DMS79 (cell line): ENCODE measurements around the gene ROR1.
A peak's percentile ranks its signal among the peaks of the same experiment; 100 is the strongest.
"Not testable (repeated sequence)": the region's sequence is repeated elsewhere in the genome, so short reads cannot be mapped to it uniquely, and the experiment has no call there.

Experiments
- DNase-seq: peaks from one replicate; lab custom pipeline; 2025; lab: John Stamatoyannopoulos, UW

The ROR1 gene

GRCh38 chr1:64187646-64188045, 413.8 kb downstream of the ROR1 start:
- DNase-seq: no peak

GRCh38 chr1:64192290-64192689, 418.5 kb downstream of the ROR1 start:
- no peak for DNase-seq

GRCh38 chr1:64194168-64195080, 420.6 kb downstream of the ROR1 start:
- DNase-seq: no peak

DNA sequence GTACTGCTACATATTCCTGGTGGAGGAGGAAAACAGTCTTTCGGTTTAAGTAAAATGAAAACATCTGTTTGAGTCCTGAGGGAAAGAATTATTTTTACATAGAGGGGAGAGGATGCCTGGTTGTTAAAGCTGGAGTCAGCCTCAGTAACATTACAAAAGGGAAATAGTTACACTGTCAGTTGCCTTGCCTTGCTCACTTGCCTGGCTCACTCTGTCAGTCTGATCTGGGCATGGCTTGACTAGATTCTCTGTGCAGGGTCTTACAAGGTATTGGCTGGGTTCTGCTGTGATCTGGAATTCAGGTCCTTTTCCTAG, 421.2 kb downstream of the ROR1 start:
- DNase-seq: no peak

GRCh38 chr1:64196074-64196870, 422.5 kb downstream of the ROR1 start:
- no peak for DNase-seq

GRCh38 chr1:64197076-64197475, 423.3 kb downstream of the ROR1 start:
- no peak for DNase-seq

GRCh38 chr1:64199154-64199553, 425.3 kb downstream of the ROR1 start:
- no peak for DNase-seq

DNA sequence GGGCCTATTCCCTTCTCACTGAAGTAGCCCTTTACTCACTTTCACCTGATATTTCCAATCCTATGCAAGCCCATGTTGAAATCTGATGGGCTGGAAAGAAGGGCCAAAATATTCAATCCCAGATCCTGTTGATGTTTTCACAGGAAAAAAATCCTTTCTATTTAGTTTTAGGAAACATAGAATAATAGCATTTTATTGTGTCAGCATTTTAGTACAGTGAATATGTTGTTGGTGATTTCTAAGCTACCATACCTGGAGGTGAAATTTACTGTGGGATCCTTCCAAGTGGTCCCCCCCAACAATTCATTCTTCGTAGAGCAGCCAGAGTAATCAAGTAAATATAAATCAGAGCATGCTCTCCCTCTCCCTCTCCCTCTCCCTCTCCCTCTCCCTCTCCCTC, 426.2 kb downstream of the ROR1 start:
- no peak for DNase-seq

- no peak for DNase-seq
Observed at GRCh38 chr1:64203420-64203819, 429.6 kb downstream of the ROR1 start, which contains the start of gene UBE2U. UBE2U (plus strand) TSS chr1:64203623; CDS start chr1:64204051, 428 bp downstream.

- no peak for DNase-seq
Observed at GRCh38 chr1:64209221-64209620, 435.4 kb downstream of the ROR1 start.

DNA sequence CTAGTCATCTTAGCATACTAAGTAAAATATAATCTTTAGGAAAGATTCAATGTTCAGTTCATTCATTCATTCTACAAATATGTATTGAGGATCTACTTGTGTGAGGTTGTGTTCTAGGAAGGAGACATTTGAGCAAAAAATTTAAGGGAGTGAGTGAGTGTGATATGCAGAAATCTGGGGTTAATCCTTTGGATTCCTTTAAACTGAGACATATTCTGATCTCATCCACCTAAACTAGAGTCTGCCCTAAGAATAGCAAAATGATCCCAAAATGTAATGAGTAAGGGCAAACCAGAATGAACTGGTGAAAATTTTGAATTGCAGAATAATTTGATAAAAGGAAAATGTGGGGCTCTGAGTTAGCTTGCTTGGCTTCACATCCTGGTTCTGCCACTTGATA, 438.2 kb downstream of the ROR1 start:
- no peak for DNase-seq

DNA sequence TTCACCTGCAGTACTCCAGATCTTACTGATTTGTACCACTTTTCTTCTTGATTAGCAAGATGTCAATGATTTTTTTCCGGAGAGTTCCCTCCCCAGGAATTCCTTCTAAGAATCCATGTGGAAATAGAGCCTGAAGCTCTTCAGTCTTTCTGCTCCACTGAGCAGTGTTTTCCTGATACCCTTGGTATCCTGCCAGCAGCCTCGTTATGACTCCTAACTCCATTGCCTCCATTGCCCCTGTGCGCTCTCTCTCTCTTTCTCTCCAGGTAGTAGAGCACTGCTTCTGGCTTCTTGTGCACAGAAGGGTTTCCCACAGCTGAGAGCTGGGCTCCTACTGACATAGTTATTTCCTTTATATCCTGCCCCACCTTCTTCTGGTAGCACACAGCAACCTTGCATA, 441.8 kb downstream of the ROR1 start:
- peak; percentile 1 for DNase-seq

- DNase-seq: no peak
Observed at GRCh38 chr1:64220241-64220640, 446.4 kb downstream of the ROR1 start.

DNA sequence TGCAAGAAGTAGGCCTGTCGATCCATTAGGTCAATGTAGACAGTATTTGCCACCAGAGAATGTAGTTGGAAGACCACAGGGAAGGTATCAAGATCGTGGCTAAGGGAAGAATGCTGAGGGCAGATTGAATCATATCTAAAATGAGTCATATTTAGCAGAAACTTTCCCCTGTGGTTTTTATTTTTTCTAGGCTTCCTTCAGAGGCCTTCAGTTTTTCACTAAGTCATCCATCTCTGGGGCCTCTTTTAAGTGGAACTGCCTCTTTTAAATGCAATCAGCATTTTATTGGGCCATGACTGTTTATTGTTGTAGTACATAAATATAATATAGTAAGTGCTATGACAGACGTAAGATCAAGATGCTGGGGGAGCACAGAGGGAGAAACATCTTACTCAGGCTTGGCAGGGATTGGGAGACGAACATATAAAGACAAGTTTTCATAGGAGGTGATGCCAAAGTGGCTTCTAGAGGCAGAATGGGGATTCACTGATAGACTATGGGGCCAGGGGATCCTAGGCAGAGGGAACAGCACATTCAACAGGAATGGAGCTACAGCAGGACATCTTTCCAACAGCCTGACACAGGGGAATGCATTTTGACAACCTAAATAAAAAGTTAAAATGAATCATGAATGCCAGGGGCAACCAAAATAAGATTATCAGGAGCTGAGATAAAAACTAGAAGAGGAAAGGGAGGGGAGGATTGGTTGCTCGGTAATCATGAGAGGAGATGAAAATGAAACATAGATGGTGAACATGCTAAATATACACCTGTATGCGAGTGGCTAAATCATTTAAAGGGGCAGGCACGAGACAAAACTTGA, 449.7 kb downstream of the ROR1 start:
- DNase-seq: no peak

DNA sequence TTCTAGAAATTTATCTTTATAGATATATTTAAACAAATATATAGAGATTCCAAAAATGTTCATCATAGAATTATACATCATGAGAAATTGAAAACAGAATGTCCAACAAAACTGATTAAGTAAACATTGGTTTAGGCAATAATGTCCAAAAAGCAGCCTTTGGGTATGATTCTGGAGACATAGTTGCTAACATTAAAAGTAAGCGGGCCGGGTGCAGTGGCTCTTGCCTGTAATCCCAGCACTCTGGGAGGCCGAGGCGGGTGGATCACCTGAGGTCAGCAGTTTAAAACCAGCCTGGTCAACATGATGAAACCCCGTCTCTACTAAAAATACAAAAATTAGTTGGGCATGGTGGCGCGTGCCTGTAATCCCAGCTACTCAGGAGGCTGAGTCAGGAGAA, 450.4 kb downstream of the ROR1 start:
- not testable (repeated sequence) for DNase-seq

- DNase-seq: no peak
Observed at GRCh38 chr1:64228167-64228957, 454.5 kb downstream of the ROR1 start.

DNA sequence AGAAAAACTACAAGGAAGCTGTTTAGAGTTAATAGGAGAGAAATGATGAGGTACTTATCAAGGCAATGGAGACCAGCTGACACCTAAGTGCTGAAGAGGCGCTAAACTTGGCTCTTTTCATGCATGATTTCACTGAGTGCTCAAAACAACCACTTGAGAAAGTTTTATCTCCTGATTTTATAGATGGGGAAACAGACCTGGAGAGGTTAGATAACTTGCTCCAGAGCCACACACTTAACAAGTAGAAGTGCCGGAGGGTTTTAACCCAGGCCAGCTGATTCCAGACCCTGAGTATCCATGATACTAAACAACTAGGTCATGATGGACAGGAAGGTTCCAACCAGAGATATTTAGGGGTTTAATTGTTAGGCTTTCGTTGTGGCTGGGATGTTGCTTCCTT, 455.5 kb downstream of the ROR1 start:
- no peak for DNase-seq
